IMR-90 (cell line): ENCODE measurements around the gene BICD1. TPM values are rescaled to one million over a fixed set of nuclear protein-coding genes. Genes with fewer than 3 reads are reported as not detected.
A peak's percentile ranks its signal among the peaks of the same experiment; 100 is the strongest.

ENCODE experiments used
- ATAC-seq: fragments of 200-7000 bp; cut with Tn5 transposase; 2 replicates; pipeline ENCODE4 v1.9.1; 2020; ENCODE audit warnings: low read depth, mild to moderate bottlenecking, moderate library complexity
- BruUV-seq: library from RNA; stranded (reverse); fragments of 400-500 nt; replicated peaks from 2 replicates; lab custom pipeline; 2021; lab: Mats Ljungman, UMichigan
- CTCF ChIA-PET: fragments of 300-600 bp; formaldehyde crosslinking; extraction: SDS; loops from one replicate; lab custom pipeline; 2021; ENCODE audit warnings: antibody characterized with exemption; lab: Yijun Ruan, JAX
- POLR2A ChIA-PET: fragments of 300-600 bp; sonication (Branson Sonifier 250); formaldehyde crosslinking; loops from one replicate; lab custom pipeline; 2022; ENCODE audit warnings: antibody characterized with exemption; ENCODE audit not compliant: unreplicated experiment; lab: Charles Lee
- DNase-seq: peaks from one replicate; pipeline ENCODE4 v3.0.0; 2013
- H2AFZ ChIP-seq: replicated peaks from 2 replicates; pipeline ENCODE3; 2013; ENCODE audit warnings: low read length, mild to moderate bottlenecking; ENCODE audit not compliant: poor library complexity
- H2AK5ac ChIP-seq: 2 replicates; pipeline ENCODE4 v1.6.1; 2013; ENCODE audit warnings: low read depth, low read length, inconsistent platforms
- H2AK9ac ChIP-seq: replicated peaks from 2 replicates; pipeline ENCODE3; 2013; ENCODE audit warnings: mild to moderate bottlenecking, low read depth, low read length, moderate library complexity; ENCODE audit not compliant: poor library complexity
- H2BK120ac ChIP-seq: 2 replicates; pipeline ENCODE4 v1.6.1; 2013; ENCODE audit warnings: low read depth, low read length, inconsistent platforms
- H2BK15ac ChIP-seq: 3 replicates; pipeline ENCODE4 v1.6.1; 2013; ENCODE audit warnings: low read depth, low read length, inconsistent platforms
- H2BK20ac ChIP-seq: 2 replicates; pipeline ENCODE4 v1.6.1; 2013; ENCODE audit warnings: low read depth, mild to moderate bottlenecking, inconsistent platforms, low read length, moderate library complexity
- H2BK5ac ChIP-seq: 2 replicates; pipeline ENCODE4 v1.6.1; 2013; ENCODE audit warnings: mild to moderate bottlenecking, low read depth, low read length, inconsistent platforms; ENCODE audit not compliant: poor library complexity, severe bottlenecking
- H3K14ac ChIP-seq: replicated peaks from 2 replicates; pipeline ENCODE4 v1.6.1; 2013; ENCODE audit warnings: low read depth, low read length, inconsistent platforms
- H3K18ac ChIP-seq: 2 replicates; pipeline ENCODE4 v1.6.1; 2013; ENCODE audit warnings: low read depth, low read length, control low read depth
- H3K23ac ChIP-seq: 2 replicates; pipeline ENCODE4 v1.6.1; 2013; ENCODE audit warnings: low read depth, low read length, inconsistent platforms
- H3K27ac ChIP-seq: 2 replicates; pipeline ENCODE4 v1.5.1; 2013; ENCODE audit warnings: mild to moderate bottlenecking, control low read depth, low read length; ENCODE audit not compliant: insufficient read depth
- H3K27me3 ChIP-seq: 2 replicates; pipeline ENCODE4 v1.6.1; 2013; ENCODE audit warnings: low read length; ENCODE audit not compliant: control insufficient read depth, insufficient read depth
- H3K36me3 ChIP-seq: 2 replicates; pipeline ENCODE4 v1.6.1; 2013; ENCODE audit warnings: low read length, mixed read lengths; ENCODE audit not compliant: control insufficient read depth, insufficient read depth
- H3K4ac ChIP-seq: 2 replicates; pipeline ENCODE4 v1.6.1; 2013; ENCODE audit warnings: low read depth, low read length, inconsistent platforms
- H3K4me1 ChIP-seq: 2 replicates; pipeline ENCODE4 v1.6.1; 2013; ENCODE audit warnings: low read length, mixed read lengths; ENCODE audit not compliant: control insufficient read depth, insufficient read depth
- H3K4me2 ChIP-seq: 2 replicates; pipeline ENCODE4 v1.6.1; 2013; ENCODE audit warnings: low read depth, mild to moderate bottlenecking, control low read depth, low read length, moderate library complexity
- H3K4me3 ChIP-seq: 2 replicates; pipeline ENCODE4 v1.5.1; 2013; ENCODE audit warnings: low read depth, mild to moderate bottlenecking, control low read depth, low read length, moderate library complexity; ENCODE audit not compliant: insufficient read depth
- H3K56ac ChIP-seq: 2 replicates; pipeline ENCODE4 v1.6.1; 2013; ENCODE audit warnings: low read length, inconsistent platforms; ENCODE audit not compliant: insufficient read depth; ENCODE audit errors: extremely low read depth
- H3K79me1 ChIP-seq, 2 experiments: 2 replicates each; pipeline ENCODE4 v1.6.1; 2013; ENCODE audit warnings: low read length in 2 of 2, inconsistent platforms in 1 of 2, low read depth in 1 of 2
- H3K9ac ChIP-seq: 2 replicates; pipeline ENCODE4 v1.6.1; 2013; ENCODE audit warnings: low read depth, low read length, control low read depth
- H3K9me1 ChIP-seq: 2 replicates; pipeline ENCODE4 v1.6.1; 2013; ENCODE audit warnings: low read length, inconsistent platforms; ENCODE audit not compliant: insufficient read depth
- H3K9me3 ChIP-seq: 2 replicates; pipeline ENCODE4 v1.6.1; 2013; ENCODE audit warnings: low read length; ENCODE audit not compliant: control insufficient read depth, insufficient read depth
- H4K20me1 ChIP-seq: 2 replicates; pipeline ENCODE4 v1.6.1; 2013; ENCODE audit warnings: low read length, inconsistent platforms; ENCODE audit not compliant: insufficient read depth
- H4K5ac ChIP-seq: 2 replicates; pipeline ENCODE4 v1.6.1; 2013; ENCODE audit warnings: mild to moderate bottlenecking, low read depth, low read length, control low read depth
- H4K8ac ChIP-seq, 2 experiments: 2 replicates each; pipeline ENCODE4 v1.6.1; 2013; ENCODE audit warnings: low read depth in 2 of 2, low read length in 2 of 2, control low read depth in 1 of 2, inconsistent platforms in 1 of 2
- H4K91ac ChIP-seq: 2 replicates; pipeline ENCODE4 v1.6.1; 2013; ENCODE audit warnings: low read depth, low read length, inconsistent platforms; ENCODE audit not compliant: insufficient read depth
- CTCF ChIP-seq: conservative IDR thresholded peaks from 2 replicates; pipeline ENCODE4 v1.5.1; 2012; ENCODE audit warnings: mild to moderate bottlenecking, low read depth, low read length, improper control_type of control experiment
- NFE2L2 ChIP-seq: fragments of 150-350 bp; IDR thresholded peaks from 2 replicates; pipeline ENCODE4 v1.6.1; 2016; ENCODE audit warnings: low read depth, mild to moderate bottlenecking, low read length
- RAD21 ChIP-seq: IDR thresholded peaks from 2 replicates; pipeline ENCODE4 v1.6.1; 2012; ENCODE audit warnings: low read length, improper control_type of control experiment
- SMC3 ChIP-seq: fragments of 150-350 bp; IDR thresholded peaks from 2 replicates; pipeline ENCODE4 v1.6.1; 2016; ENCODE audit warnings: low read depth, mild to moderate bottlenecking, antibody characterized with exemption, low read length, moderate library complexity
- WGBS, 2 experiments: methylation state at CpG; one replicate each; pipeline versions ENCODE4 v1.1.5 to v1.1.7; 2013; ENCODE audit warnings: missing lambda C conversion rate in 2 of 2; ENCODE audit not compliant: insufficient read length in 1 of 2; ENCODE audit errors: extremely low coverage in 2 of 2; 5-methylcytosine and 5-hydroxymethylcytosine counted together
- dilution Hi-C: fragments of 300-500 bp; cut with HindIII; formaldehyde crosslinking; loops from one replicate; pipeline ENCODE4 v1.14.3; 2018; ENCODE audit warnings: low sequenced_read_pairs; ENCODE audit not compliant: unreplicated experiment
- in situ Hi-C: fragments of 300-500 bp; cut with MboI; formaldehyde crosslinking; loops from 3 replicates; pipeline ENCODE4 v1.14.3; 2019; ENCODE audit warnings: low sequenced_read_pairs, inconsistent platforms, mixed read lengths
- intact Hi-C: fragments of 100-400 bp; cut with micrococcal nuclease; formaldehyde crosslinking; loops from 2 replicates; pipeline ENCODE4 v1.10.0; 2022
- polyA plus RNA-seq, 3 experiments: library from polyadenylated mRNA; depleted of rRNA; stranded (reverse); fragments of >200 nt; gene quantifications; 2 replicates each; pipeline ENCODE4 v1.2.3, GENCODE V29; 2012; ENCODE audit warnings: low replicate concordance in 1 of 3
- total RNA-seq: library from RNA; depleted of rRNA; stranded (reverse); fragments of >200 nt; gene quantifications from 2 replicates; pipeline ENCODE4 v1.2.3, GENCODE V29; 2012

The BICD1 gene
- total and polyA plus RNA-seq, 2 of the 4 experiments (the other 2 are of a cell fraction) = 17.2 to 21.8 TPM

- H3K9ac ChIP-seq = no peak overlapping the region
- H3K4ac ChIP-seq = no peak overlapping the region
- in situ Hi-C loops = loop anchor here (25.0 kb wide), 1 partner anchor 925 kb away; no protein-coding TSS in a partner anchor
- H2BK20ac ChIP-seq = no peak overlapping the region
- DNase-seq = peak; percentile 72
- no peak overlapping the region for H4K91ac ChIP-seq
- no peaks in the 10 kb centered on the region for H3K27me3 ChIP-seq
- no CpG with 5 or more reads among the region's 2 CpGs for whole genome bisulfite sequencing, 2 experiments
- BruUV-seq = no TSS peak
- H2AK5ac ChIP-seq = no peak overlapping the region
- intact Hi-C loops = loop anchor here (1.0 to 2.0 kb wide), 3 partner anchors 252 to 653 kb away; partner anchors contain the start of gene ETFBKMT
- H2AK9ac ChIP-seq = no peak overlapping the region
- H4K20me1 ChIP-seq = peaks cover 3% of the 10 kb centered on the region; the same call in 1 of the 2 replicates
- no peak overlapping the region for H2BK15ac ChIP-seq
- no peak overlapping the region for H4K5ac ChIP-seq
- H4K8ac ChIP-seq = no peak overlapping the region
- POLR2A ChIA-PET = no interaction called here
- dilution Hi-C loops = no loop called here
- H3K4me1 ChIP-seq = peaks cover 2% of the 10 kb centered on the region; the same call in 1 of the 2 replicates
- no peak overlapping the region for H3K4me2 ChIP-seq
- H3K18ac ChIP-seq = no peak overlapping the region
- H3K4me3 ChIP-seq = no peak overlapping the region
- H3K36me3 ChIP-seq = no peaks in the 10 kb centered on the region
- H3K56ac ChIP-seq = no peak overlapping the region
- H2BK5ac ChIP-seq = no peak overlapping the region
- H3K79me1 ChIP-seq = peaks cover 10 to 19% of the 10 kb centered on the region in 2 experiments; a peak in 3 of 4 replicates
- no peak overlapping the region for H3K23ac ChIP-seq
- TF ChIP-seq SMC3 (peak; percentile 70), RAD21 (peak; percentile 59), NFE2L2 (no peak), CTCF (peak; percentile 69)
- CTCF ChIA-PET = interaction anchor here (0.6 to 1.5 kb wide), 9 partner anchors 10 to 659 kb away, joined by 3 to 6 read pairs (median 4); no protein-coding TSS in a partner anchor
- peak; percentile 76 for ATAC-seq
- no peaks in the 10 kb centered on the region for H3K9me3 ChIP-seq
- no peak overlapping the region for H3K14ac ChIP-seq
- no peak overlapping the region for H3K27ac ChIP-seq
- no peak overlapping the region for H2BK120ac ChIP-seq
- H2AFZ ChIP-seq = no peak overlapping the region
- H3K9me1 ChIP-seq = no peaks in the 10 kb centered on the region
These were observed 205.5 kb downstream of the BICD1 start for GRCh38 chr12:32312049-32312670.
